T-helper 17 cell (primary cell): ENCODE measurements around the gene ZNF584. TPM values are rescaled to one million over a fixed set of nuclear protein-coding genes. Genes with fewer than 3 reads are reported as not detected.
"Not testable (repeated sequence)": the region's sequence is repeated elsewhere in the genome, so short reads cannot be mapped to it uniquely, and the experiment has no call there.

Experiments
- ATAC-seq: fragments of 150-1000 bp; cut with Tn5 transposase; 2 replicates; pipeline ENCODE4 v1.10.0; 2021; ENCODE audit warnings: mild to moderate bottlenecking, moderate library complexity
- DNase-seq, 3 donors: peaks; one replicate each; pipeline versions ENCODE4 v3.0.0 to v3.0.0-alpha.2; 2020 to 2021
- H3K9me3 ChIP-seq: one replicate; pipeline ENCODE4 v1.7.0; 2013; ENCODE audit warnings: low read length, mild to moderate bottlenecking; ENCODE audit not compliant: control insufficient read depth, poor library complexity, severe bottlenecking
- H3K27ac Mint-ChIP-seq: one replicate; pipeline ENCODE4 v1.8.0; 2022; ENCODE audit warnings: mild to moderate bottlenecking, moderate library complexity, mixed read lengths
- H3K27me3 Mint-ChIP-seq: one replicate; pipeline ENCODE4 v1.8.0; 2022; ENCODE audit warnings: mixed read lengths
- H3K36me3 Mint-ChIP-seq: one replicate; pipeline ENCODE4 v1.8.0; 2022; ENCODE audit warnings: low read depth, mixed read lengths
- H3K4me1 Mint-ChIP-seq: one replicate; pipeline ENCODE4 v1.8.0; 2022; ENCODE audit warnings: mild to moderate bottlenecking, mixed read lengths
- H3K4me3 Mint-ChIP-seq: one replicate; pipeline ENCODE4 v1.8.0; 2022; ENCODE audit warnings: mild to moderate bottlenecking, moderate library complexity, mixed read lengths
- total RNA-seq, 4 donors: library from RNA in 2 of 4; stranded (reverse) in 2 of 4; gene quantifications; one replicate each; pipeline ENCODE4 v1.2.3 and lab custom pipeline; 2022 to 2026

The ZNF584 gene
- total RNA-seq, 2 donors from 2014 or later = 3.0 to 5.4 TPM

DNA sequence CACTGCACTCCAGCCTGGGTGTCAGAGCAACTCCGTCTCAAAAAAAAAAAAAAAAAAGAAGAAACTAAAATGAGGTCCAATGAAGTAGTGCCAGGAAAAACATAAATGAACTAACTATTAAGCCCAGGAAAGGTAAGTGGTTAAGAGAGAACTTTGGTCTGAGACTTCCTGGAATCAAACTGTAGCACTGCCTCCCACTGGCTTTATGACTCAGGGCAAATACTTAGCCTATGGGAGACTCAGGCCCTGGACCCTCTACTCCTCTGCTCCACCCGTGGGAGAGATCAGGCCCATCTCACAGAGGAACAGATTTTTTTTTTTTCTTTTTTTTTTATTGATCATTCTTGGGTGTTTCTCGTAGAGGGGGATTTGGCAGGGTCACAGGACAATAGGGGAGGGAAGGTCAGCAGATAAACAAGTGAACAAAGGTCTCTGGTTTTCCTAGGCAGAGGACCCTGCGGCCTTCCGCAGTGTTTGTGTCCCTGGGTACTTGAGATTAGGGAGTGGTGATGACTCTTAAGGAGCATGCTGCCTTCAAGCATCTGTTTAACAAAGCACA, 4.5 kb upstream of the ZNF584 start:
- H3K27me3 Mint-ChIP-seq, H3K27ac Mint-ChIP-seq, DNase-seq, ATAC-seq, H3K36me3 Mint-ChIP-seq, H3K9me3 ChIP-seq, H3K4me3 Mint-ChIP-seq: not testable (repeated sequence)
- peaks cover 31% of the 10 kb centered on the region for H3K4me1 Mint-ChIP-seq

DNA sequence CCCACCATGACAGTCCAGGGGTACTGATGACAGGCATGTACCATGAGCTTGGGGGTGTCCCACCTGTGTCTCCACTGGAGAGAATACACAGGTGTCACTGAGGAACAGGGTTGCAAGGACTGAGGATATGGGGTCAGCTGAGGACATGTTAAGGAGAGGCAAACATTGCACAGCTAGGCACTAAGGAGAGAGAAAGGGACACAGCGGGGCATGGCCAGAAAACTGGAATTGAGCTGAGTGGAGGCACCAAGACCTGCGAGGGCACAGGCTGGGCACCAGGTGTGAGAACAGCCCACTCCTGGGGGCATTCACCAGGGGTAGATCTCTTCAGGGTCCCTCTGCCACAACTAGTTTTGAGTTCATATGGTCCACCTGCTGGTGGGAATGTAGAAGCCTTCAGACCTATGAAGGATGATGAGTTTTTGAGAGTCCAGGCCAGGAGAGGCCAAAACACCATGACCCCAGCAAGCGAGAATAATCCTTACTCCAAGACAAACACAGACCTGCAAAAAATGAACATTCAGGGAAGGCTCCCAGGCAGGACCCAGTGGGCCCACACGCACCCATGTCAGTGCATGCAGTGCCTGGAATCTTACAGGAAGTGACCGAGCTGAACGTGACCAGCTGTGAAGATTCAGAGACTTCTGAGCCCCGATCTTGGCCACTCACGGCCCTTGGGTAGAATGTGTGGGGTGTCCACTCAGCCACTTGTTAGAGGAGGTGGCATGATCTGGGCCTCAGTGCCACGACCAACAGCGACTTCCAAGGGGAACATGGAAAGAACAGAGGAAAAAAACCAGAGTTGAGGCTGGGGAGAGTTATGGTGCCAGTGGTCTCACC, 1.4 kb upstream of the ZNF584 start:
- peaks cover 26% of the 10 kb centered on the region for H3K4me1 Mint-ChIP-seq
- ATAC-seq = no peak
- no peak for DNase-seq
- H3K27me3 Mint-ChIP-seq = no peaks in the 10 kb centered on the region
- H3K27ac Mint-ChIP-seq = peak overlapping the region; percentile 93
- H3K4me3 Mint-ChIP-seq = peak overlapping the region; percentile 96
- peaks cover 3% of the 10 kb centered on the region for H3K36me3 Mint-ChIP-seq
- no peaks in the 10 kb centered on the region for H3K9me3 ChIP-seq

- H3K4me3 Mint-ChIP-seq = peak overlapping the region; percentile 96
- H3K9me3 ChIP-seq = no peaks in the 10 kb centered on the region
- H3K27me3 Mint-ChIP-seq = no peaks in the 10 kb centered on the region
- peaks cover 3% of the 10 kb centered on the region for H3K36me3 Mint-ChIP-seq
- H3K4me1 Mint-ChIP-seq = peaks cover 26% of the 10 kb centered on the region
- H3K27ac Mint-ChIP-seq = peak overlapping the region; percentile 93
- ATAC-seq (no peak), DNase-seq (no peak)
Measured at GRCh38 chr19:58407658-58408151, 744 bp upstream of the ZNF584 start.

DNA sequence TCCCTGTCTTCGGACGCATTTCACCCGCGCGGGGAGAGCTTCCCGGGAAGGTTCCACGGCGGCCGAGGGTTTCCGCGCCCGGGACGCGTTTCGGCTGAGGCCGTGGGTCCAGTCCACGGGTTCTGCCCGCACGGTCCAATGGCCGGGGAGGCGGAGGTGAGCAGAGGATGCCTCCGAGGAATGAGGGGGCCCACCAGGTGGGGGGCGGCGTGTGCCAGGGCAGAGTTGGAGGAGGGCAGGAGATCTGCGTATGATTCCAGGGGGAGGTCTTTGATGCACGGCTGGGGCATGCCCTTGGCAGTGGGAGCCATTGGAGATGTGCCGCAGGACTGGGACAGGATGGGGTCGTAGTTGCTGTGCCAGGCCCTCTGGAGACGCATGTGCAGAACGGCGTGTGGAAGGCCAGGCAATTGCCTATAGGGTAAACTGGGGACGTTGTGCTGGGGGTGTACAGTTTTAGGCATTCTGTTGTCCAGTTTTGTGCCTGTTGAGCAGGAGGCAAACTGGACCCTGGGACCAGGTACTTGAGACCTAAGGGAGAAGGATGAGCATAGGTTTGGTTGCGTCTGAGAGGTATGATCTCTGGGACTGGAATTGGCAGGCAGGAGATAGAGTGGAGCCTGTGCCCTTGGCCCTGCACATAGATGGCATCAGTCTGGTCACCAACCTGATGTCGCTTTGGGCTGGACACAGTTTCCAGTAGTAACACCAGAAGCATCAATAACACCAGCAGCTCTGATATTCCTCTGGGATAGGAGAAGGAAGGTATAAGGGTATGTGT, 751 bp downstream of the ZNF584 start:
- ATAC-seq (no peak), DNase-seq (no peak)
- H3K36me3 Mint-ChIP-seq = peaks cover 3% of the 10 kb centered on the region
- peak overlapping the region; percentile 96 for H3K4me3 Mint-ChIP-seq
- H3K27ac Mint-ChIP-seq = peak overlapping the region; percentile 93
- no peaks in the 10 kb centered on the region for H3K27me3 Mint-ChIP-seq
- H3K9me3 ChIP-seq = no peaks in the 10 kb centered on the region
- peaks cover 29% of the 10 kb centered on the region for H3K4me1 Mint-ChIP-seq

- H3K4me1 Mint-ChIP-seq = peaks cover 2% of the 10 kb centered on the region
- H3K27me3 Mint-ChIP-seq = no peaks in the 10 kb centered on the region
- DNase-seq (no peak), ATAC-seq (no peak)
- peaks cover 12% of the 10 kb centered on the region for H3K36me3 Mint-ChIP-seq
- H3K9me3 ChIP-seq = no peaks in the 10 kb centered on the region
- no peak overlapping the region for H3K4me3 Mint-ChIP-seq
- H3K27ac Mint-ChIP-seq = no peak overlapping the region
Measured at GRCh38 chr19:58416604-58417003, 8.2 kb downstream of the ZNF584 start.

- no peaks in the 10 kb centered on the region for H3K9me3 ChIP-seq
- H3K36me3 Mint-ChIP-seq = peaks cover 12% of the 10 kb centered on the region
- H3K4me1 Mint-ChIP-seq = peaks cover 2% of the 10 kb centered on the region
- no peak overlapping the region for H3K4me3 Mint-ChIP-seq
- ATAC-seq (no peak), DNase-seq (no peak)
- no peaks in the 10 kb centered on the region for H3K27me3 Mint-ChIP-seq
- H3K27ac Mint-ChIP-seq = no peak overlapping the region
Measured at GRCh38 chr19:58417071-58417470, 8.6 kb downstream of the ZNF584 start.

DNA sequence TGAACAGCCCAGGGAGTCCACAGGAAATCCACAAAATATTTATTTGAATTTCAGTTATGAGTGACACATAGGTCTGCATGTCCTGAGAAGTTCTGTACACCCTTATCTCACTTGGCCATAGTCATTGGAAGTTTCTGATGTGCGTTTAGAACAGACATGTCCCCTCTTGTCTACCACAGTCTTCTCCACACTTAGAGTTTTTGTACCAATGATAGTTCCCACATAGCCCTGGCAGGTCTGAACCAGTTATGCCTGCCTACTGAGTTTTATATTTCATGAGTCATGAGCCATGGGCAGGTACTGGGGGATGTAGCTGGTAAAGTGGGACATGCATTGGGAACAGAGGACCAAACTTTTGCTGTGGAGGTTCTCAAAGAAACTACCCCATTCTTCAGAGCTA, 20.2 kb downstream of the ZNF584 start:
- Mint-ChIP-seq H3K27ac (no peak overlapping the region), H3K27me3 (no peaks in the 10 kb centered on the region), H3K36me3 (no peaks in the 10 kb centered on the region), H3K4me3 (no peak overlapping the region), H3K4me1 (no peaks in the 10 kb centered on the region)
- peaks cover 14% of the 10 kb centered on the region for H3K9me3 ChIP-seq
- ATAC-seq (no peak), DNase-seq (no peak)

DNA sequence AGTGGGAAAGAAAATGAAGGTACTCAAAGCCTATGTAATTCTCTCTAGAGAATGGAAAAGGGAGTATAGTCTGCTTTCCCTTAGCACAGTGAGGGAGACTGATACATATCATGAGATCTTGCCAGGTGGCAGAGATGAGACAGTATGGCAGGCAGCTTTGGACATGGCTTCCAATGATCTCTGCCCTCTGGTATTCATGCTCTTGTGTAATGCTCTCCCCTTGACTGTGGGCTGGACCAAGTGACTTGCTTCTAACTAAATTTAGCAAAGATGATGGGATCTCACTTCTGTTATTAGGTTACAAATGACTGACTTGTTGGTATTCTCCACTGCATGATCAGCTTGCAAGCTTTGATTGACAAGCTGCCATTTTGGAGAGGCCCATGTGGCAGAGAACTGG, 21.3 kb downstream of the ZNF584 start:
- Mint-ChIP-seq H3K4me3 (no peak overlapping the region), H3K36me3 (no peaks in the 10 kb centered on the region), H3K4me1 (no peaks in the 10 kb centered on the region), H3K27me3 (no peaks in the 10 kb centered on the region), H3K27ac (no peak overlapping the region)
- ATAC-seq = no peak
- no peak for DNase-seq
- H3K9me3 ChIP-seq = peaks cover 22% of the 10 kb centered on the region

GRCh38 chr19:58434217-58434616, 25.8 kb downstream of the ZNF584 start:
- no peaks in the 10 kb centered on the region for H3K27me3 Mint-ChIP-seq
- H3K4me3 Mint-ChIP-seq = no peak overlapping the region
- ATAC-seq (no peak), DNase-seq (no peak)
- H3K9me3 ChIP-seq = peaks cover 30% of the 10 kb centered on the region
- H3K36me3 Mint-ChIP-seq = no peaks in the 10 kb centered on the region
- no peak overlapping the region for H3K27ac Mint-ChIP-seq
- H3K4me1 Mint-ChIP-seq = no peaks in the 10 kb centered on the region

- peak; percentile 85 to 90 (median 88) for DNase-seq
- H3K27ac Mint-ChIP-seq = peak within 1 kb of the TSS; percentile 94
- H3K36me3 Mint-ChIP-seq = no peaks in the 10 kb centered on the region
- peak; percentile 97 for ATAC-seq
- peaks cover 2% of the 10 kb centered on the region for H3K4me1 Mint-ChIP-seq
- H3K4me3 Mint-ChIP-seq = peak within 1 kb of the TSS; percentile 84
- H3K27me3 Mint-ChIP-seq = no peaks in the 10 kb centered on the region
- H3K9me3 ChIP-seq = peaks cover 11% of the 10 kb centered on the region
Measured at GRCh38 chr19:58439576-58440554, 31.4 kb downstream of the ZNF584 start, which contains the start of gene ZNF132. Gene ZNF132, minus strand, starts transcription at chr19:58440153. Its CDS starts 332 bp downstream, at chr19:58439821.

DNA sequence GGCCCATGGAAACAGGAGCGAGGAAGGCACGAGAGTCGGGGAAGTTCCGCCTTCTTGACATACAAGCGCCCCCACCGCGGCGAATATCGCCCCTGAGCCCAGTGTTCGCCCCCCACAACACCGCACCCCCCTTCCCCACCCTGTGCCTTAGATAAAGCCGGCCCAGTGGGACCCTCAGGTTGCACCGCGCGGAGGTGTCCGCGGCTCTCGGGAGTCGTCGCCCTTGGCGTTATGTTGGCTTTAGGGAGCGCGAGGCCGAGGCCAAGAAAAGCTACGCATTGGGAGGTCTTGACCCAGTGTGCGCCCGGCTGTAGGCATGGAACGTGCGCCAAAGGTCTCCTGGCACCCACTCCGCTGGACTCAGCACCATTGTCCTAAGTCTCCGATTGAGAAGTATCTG, 32.1 kb downstream of the ZNF584 start:
- Mint-ChIP-seq H3K4me1 (peaks cover 2% of the 10 kb centered on the region), H3K36me3 (no peaks in the 10 kb centered on the region), H3K27ac (peak overlapping the region; percentile 94), H3K4me3 (peak overlapping the region; percentile 84), H3K27me3 (no peaks in the 10 kb centered on the region)
- ATAC-seq = no peak
- H3K9me3 ChIP-seq = peaks cover 9% of the 10 kb centered on the region
- peak in 1 of 3 donors; percentile 5 for DNase-seq

- H3K9me3 ChIP-seq, H3K27ac Mint-ChIP-seq, H3K27me3 Mint-ChIP-seq, H3K4me1 Mint-ChIP-seq, H3K36me3 Mint-ChIP-seq, H3K4me3 Mint-ChIP-seq, ATAC-seq, DNase-seq: not testable (repeated sequence)
Measured at GRCh38 chr19:58442986-58443385, 34.5 kb downstream of the ZNF584 start.
